GM12878 (cell line): ENCODE results near the gene NINJ1.

Experiments
- CREM ChIP-seq: IDR thresholded peaks from 2 replicates; pipeline ENCODE4 v1.6.1; 2014; ENCODE audit warnings: antibody characterized with exemption, low read depth
- CTCF ChIP-seq, 3 experiments: IDR thresholded peaks in 2 of 3; conservative IDR thresholded peaks in 1 of 3; 2 replicates each; pipeline ENCODE4 v1.5.1; 2011; ENCODE audit warnings: low read depth in 3 of 3, low read length in 3 of 3, mild to moderate bottlenecking in 3 of 3, control low read depth in 2 of 3, moderate library complexity in 2 of 3, inconsistent platforms in 1 of 3, mixed read lengths in 1 of 3; ENCODE audit not compliant: control insufficient read depth in 2 of 3, insufficient read depth in 1 of 3; ENCODE audit errors: extremely low read depth in 1 of 3
- EP300 ChIP-seq, 2 experiments: fragments of 150-350 bp in 1 of 2; IDR thresholded peaks; 2 replicates each; pipeline ENCODE4 v1.6.1; 2011 to 2012; ENCODE audit warnings: low read depth in 2 of 2, low read length in 2 of 2, borderline replicate concordance in 1 of 2, improper control_type of control experiment in 1 of 2, inconsistent platforms in 1 of 2; ENCODE audit not compliant: control insufficient read depth in 1 of 2
- JUNB ChIP-seq: IDR thresholded peaks from 2 replicates; pipeline ENCODE4 v1.6.1; 2016; ENCODE audit warnings: antibody characterized with exemption, mild to moderate bottlenecking
- JUND ChIP-seq: IDR thresholded peaks from 2 replicates; pipeline ENCODE4 v1.6.1; 2012; ENCODE audit warnings: low read depth, mild to moderate bottlenecking, low read length, improper control_type of control experiment, moderate library complexity
- NFIC ChIP-seq: IDR thresholded peaks from 2 replicates; pipeline ENCODE4 v1.6.1; 2012; ENCODE audit warnings: low read depth, mild to moderate bottlenecking, inconsistent platforms, low read length, moderate library complexity
- NR2F1 ChIP-seq: fragments of 450-650 bp; conservative IDR thresholded peaks from 2 replicates; pipeline ENCODE4 v1.6.1; 2017; ENCODE audit warnings: mild to moderate bottlenecking
- POLR2AphosphoS5 ChIP-seq: IDR thresholded peaks from 2 replicates; pipeline ENCODE4 v1.6.1; 2011; ENCODE audit warnings: mild to moderate bottlenecking, low read length, inconsistent platforms
- PRDM15 ChIP-seq: fragments of 450-650 bp; formaldehyde crosslinking; IDR thresholded peaks from 2 replicates; pipeline ENCODE4 v1.4.0; 2020; ENCODE audit warnings: mild to moderate bottlenecking, moderate library complexity
- REST ChIP-seq: IDR thresholded peaks from 2 replicates; pipeline ENCODE4 v1.6.1; 2012; ENCODE audit warnings: mild to moderate bottlenecking, low read depth, low read length
- RFX5 ChIP-seq: IDR thresholded peaks from 2 replicates; pipeline ENCODE4 v1.6.1; 2011; ENCODE audit warnings: low read depth, low read length, improper control_type of control experiment
- TCF12 ChIP-seq: IDR thresholded peaks from 2 replicates; pipeline ENCODE4 v1.6.1; 2011; ENCODE audit warnings: low read depth, mild to moderate bottlenecking, low read length
- ZBTB40 ChIP-seq: fragments of 450-650 bp; IDR thresholded peaks from 2 replicates; pipeline ENCODE4 v1.6.1; 2016; ENCODE audit warnings: mild to moderate bottlenecking, moderate library complexity, borderline replicate concordance

- TF ChIP-seq NFIC = no peak
- TF ChIP-seq POLR2AphosphoS5 = no peak
- TF ChIP-seq TCF12 = no peak
- no peak for TF ChIP-seq CTCF (IDR thresholded peaks at IDR 0.05 in 2 of 3, conservative IDR thresholded peaks at IDR 0.05 in 1 of 3; ENCODE audit: control insufficient read depth in 2 of 3, extremely low read depth in 1 of 3, insufficient read depth in 1 of 3, low read depth in 3 of 3, low read length in 3 of 3)
- no peak for TF ChIP-seq ZBTB40
- no peak for TF ChIP-seq JUND
- no peak for TF ChIP-seq RFX5
- no peak for TF ChIP-seq CREM
- no peak for TF ChIP-seq JUNB
- TF ChIP-seq PRDM15 (CRISPR knock-in tag) = no peak
- TF ChIP-seq REST = no peak
- TF ChIP-seq EP300 (IDR thresholded peaks at IDR 0.05; ENCODE audit: borderline replicate concordance in 1 of 2, control insufficient read depth in 1 of 2, low read depth in 2 of 2, low read length in 2 of 2) = no peak
- no peak for TF ChIP-seq NR2F1
Measured at GRCh38 chr9:93118863-93119702, 15.0 kb downstream of the NINJ1 start.
